Keratinocyte (primary cell): ENCODE results near the gene TOMT.

Experiments
- EZH2 ChIP-seq: IDR thresholded peaks from one replicate; pipeline ENCODE4 v1.6.1; 2012; ENCODE audit warnings: inconsistent platforms, mild to moderate bottlenecking, low read length, moderate library complexity
- TF ChIP-seq, protein P1 (sequence below), 3 experiments: IDR thresholded peaks in 1 of 3; conservative IDR thresholded peaks in 1 of 3; optimal IDR thresholded peaks in 1 of 3; 2 replicates in 2 of 3; 3 replicates in 1 of 3; pipeline versions ENCODE3 to v1.5.1; 2011; ENCODE audit warnings: low read length in 3 of 3, mild to moderate bottlenecking in 3 of 3, moderate library complexity in 2 of 3, control low read depth in 1 of 3, inconsistent platforms in 1 of 3; ENCODE audit not compliant: insufficient read depth in 2 of 3; ENCODE audit errors: extremely low read depth in 1 of 3

DNA sequence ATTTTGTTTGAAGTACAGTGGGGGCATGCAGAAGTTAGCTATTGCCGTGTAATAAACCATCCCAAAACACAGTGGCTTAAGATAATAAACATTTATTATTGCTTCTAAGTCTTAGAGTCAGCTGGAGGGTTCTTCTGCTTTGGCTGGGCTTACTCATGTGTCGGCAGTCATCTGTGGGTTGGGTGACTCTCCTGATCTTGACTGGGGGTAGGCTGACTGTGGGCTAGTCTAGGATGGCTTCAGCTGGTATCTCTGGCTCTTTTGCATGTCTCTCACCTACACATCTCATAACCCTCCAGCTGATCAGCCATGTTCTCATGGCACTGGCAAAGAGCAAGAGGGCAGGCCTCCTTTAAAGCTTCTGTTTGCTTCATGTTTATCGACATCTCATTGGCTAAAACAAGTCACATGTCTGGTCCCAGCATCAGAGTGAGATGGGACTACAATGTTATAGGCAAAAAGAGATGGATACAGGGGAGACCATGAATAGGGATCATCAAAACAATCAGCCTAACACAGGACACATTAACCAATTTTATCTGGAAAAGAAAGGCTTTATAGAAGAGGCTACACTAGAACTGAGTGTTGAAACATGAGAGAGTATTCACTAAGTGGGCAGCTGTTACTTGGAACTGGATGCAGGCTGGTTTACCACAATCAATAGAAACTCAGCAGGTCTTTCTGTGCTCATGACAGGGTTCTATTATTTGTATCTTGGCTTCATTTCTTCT, 19.9 kb upstream of the TOMT start:
- TF ChIP-seq, protein P1, sequence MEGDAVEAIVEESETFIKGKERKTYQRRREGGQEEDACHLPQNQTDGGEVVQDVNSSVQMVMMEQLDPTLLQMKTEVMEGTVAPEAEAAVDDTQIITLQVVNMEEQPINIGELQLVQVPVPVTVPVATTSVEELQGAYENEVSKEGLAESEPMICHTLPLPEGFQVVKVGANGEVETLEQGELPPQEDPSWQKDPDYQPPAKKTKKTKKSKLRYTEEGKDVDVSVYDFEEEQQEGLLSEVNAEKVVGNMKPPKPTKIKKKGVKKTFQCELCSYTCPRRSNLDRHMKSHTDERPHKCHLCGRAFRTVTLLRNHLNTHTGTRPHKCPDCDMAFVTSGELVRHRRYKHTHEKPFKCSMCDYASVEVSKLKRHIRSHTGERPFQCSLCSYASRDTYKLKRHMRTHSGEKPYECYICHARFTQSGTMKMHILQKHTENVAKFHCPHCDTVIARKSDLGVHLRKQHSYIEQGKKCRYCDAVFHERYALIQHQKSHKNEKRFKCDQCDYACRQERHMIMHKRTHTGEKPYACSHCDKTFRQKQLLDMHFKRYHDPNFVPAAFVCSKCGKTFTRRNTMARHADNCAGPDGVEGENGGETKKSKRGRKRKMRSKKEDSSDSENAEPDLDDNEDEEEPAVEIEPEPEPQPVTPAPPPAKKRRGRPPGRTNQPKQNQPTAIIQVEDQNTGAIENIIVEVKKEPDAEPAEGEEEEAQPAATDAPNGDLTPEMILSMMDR (optimal IDR thresholded peaks at IDR 0.05 in 1 of 3, IDR thresholded peaks at IDR 0.05 in 1 of 3, conservative IDR thresholded peaks at IDR 0.05 in 1 of 3; ENCODE audit: extremely low read depth in 1 of 3, insufficient read depth in 2 of 3, low read length in 3 of 3): no peak
- no peak for TF ChIP-seq EZH2
